ENCODE results near the gene ZP1. TPM values are rescaled to one million over a fixed set of nuclear protein-coding genes. Genes with fewer than 3 reads are reported as not detected.

ZP1 gene
- total RNA-seq, 2 experiments from 2014 or later: not detected

DNA sequence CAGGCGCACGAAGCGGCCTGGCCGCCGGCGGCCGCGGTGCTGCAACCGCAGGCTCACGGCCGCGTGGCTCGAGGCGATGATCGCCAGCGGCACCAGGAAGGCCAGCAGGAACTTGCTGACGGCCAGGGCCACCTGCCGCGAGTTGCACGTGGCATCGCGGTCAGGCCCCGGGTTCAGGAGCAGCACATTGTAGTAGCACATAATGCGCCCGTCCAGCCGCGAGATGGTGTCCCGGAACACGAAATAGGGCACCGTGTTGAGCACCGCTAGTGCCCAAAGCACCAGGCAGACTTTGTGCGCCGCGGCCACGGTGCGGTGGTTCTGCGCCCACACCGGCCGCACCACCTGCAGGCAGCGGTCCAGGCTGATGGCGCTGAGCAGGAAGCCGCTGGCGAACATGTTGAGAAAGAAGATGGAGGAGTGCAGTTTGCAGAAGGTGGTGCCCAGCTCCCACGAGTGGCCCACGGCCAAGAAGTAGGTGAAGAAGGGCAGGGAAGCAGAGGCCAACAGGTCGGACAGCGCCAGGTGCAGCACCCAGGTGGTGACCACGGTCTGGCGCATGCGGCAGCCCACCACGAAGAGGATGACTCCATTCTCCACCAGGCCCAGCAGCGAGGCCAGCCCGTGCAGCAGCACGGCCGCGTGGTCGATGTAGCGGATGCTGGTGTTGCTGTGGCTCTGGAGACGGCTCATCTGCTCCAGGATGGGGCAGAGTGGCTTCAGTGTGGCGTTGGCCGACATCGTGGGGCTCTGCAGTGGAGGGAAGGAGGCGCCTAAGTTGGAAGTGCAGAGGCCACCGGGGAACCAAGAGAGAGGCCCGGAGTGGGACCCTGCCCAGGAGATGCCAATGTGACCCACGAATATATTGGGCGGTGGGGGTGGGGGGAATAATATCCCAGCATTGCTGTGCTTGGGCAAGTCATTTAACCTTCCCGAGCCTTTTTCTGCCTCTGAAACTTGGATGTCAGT lies 14.1 kb upstream of the ZP1 start:
- Histone ChIP-seq H3K27ac (ENCODE audit: low read depth, low read length, poor library complexity, severe bottlenecking) (no peak overlapping the region), H4K20me1 (ENCODE audit: insufficient read depth, low read length) (no peaks in the 10 kb centered on the region), H3K4me1 (ENCODE audit: insufficient read depth, low read length, poor library complexity, severe bottlenecking) (peaks cover under 1% of the 10 kb centered on the region), H3K4me2 (ENCODE audit: low read length) (no peak overlapping the region), H3K36me3 (ENCODE audit: insufficient read depth, low read length) (peaks cover 53% of the 10 kb centered on the region), H3K4me3 (ENCODE audit: low read depth, low read length, poor library complexity, severe bottlenecking) (no peak overlapping the region), H3K79me2 (ENCODE audit: insufficient read depth, low read depth, low read length) (no peaks in the 10 kb centered on the region), H3K9me2 (ENCODE audit: insufficient read depth, low read length) (no peaks in the 10 kb centered on the region), H3K9me3 (ENCODE audit: low read length) (no peaks in the 10 kb centered on the region), H2AFZ (ENCODE audit: low read length) (no peak overlapping the region)
- TF ChIP-seq, protein P1, sequence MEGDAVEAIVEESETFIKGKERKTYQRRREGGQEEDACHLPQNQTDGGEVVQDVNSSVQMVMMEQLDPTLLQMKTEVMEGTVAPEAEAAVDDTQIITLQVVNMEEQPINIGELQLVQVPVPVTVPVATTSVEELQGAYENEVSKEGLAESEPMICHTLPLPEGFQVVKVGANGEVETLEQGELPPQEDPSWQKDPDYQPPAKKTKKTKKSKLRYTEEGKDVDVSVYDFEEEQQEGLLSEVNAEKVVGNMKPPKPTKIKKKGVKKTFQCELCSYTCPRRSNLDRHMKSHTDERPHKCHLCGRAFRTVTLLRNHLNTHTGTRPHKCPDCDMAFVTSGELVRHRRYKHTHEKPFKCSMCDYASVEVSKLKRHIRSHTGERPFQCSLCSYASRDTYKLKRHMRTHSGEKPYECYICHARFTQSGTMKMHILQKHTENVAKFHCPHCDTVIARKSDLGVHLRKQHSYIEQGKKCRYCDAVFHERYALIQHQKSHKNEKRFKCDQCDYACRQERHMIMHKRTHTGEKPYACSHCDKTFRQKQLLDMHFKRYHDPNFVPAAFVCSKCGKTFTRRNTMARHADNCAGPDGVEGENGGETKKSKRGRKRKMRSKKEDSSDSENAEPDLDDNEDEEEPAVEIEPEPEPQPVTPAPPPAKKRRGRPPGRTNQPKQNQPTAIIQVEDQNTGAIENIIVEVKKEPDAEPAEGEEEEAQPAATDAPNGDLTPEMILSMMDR (conservative IDR thresholded peaks at IDR 0.05; ENCODE audit: low read length): no peak
- TF ChIP-seq EZH2phosphoT487 (IDR thresholded peaks at IDR 0.05; ENCODE audit: borderline replicate concordance, low read depth, low read length): no peak
- CTCF ChIA-PET (ENCODE audit: unreplicated experiment): no interaction called here
- no TSS peak for BruUV-seq (replicated peaks)
- no peak for DNase-seq (ENCODE audit: low spot score)
- POLR2A ChIA-PET: no interaction called here
- intact Hi-C loops (cut with micrococcal nuclease; ENCODE audit: unreplicated experiment): no loop called here

DNA sequence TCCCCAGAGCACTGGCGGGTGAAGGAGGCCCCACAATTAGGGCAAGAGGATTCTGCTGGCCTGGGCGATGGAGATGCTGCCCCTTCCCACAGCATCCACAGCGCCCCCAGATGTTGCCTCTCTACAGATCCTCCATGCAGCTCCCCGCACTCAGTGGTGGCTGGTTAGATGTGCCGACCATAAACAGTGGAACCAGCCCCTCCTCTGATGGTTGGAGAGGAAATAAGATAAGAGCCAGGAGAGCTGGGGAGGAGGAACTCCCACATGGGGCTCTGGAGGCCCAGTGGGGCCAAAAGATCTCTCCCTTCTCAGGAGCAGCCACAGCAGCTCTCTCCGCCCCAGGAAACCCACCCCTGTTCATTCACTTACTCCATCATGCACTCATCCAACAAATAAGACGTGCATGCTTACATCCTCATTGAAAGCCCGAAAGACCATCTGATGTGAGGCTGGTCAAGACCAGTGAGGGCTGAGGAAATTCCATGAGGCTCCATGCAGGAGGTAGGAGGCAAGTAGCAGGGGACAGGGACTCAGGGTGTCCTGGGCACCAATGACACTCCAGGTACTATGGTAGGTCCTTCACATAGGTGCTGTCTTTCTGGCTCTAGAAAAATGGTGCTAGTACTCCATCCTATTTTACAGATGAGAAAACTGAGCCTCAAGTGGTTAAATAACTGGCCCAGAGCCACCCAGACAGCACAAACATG lies 13.0 kb upstream of the ZP1 start:
- Histone ChIP-seq H3K79me2 (ENCODE audit: insufficient read depth, low read depth, low read length) (no peaks in the 10 kb centered on the region), H3K9me3 (ENCODE audit: low read length) (no peaks in the 10 kb centered on the region), H2AFZ (ENCODE audit: low read length) (no peak overlapping the region), H3K36me3 (ENCODE audit: insufficient read depth, low read length) (peaks cover 42% of the 10 kb centered on the region), H3K4me3 (ENCODE audit: low read depth, low read length, poor library complexity, severe bottlenecking) (no peak overlapping the region), H4K20me1 (ENCODE audit: insufficient read depth, low read length) (no peaks in the 10 kb centered on the region), H3K4me1 (ENCODE audit: insufficient read depth, low read length, poor library complexity, severe bottlenecking) (peaks cover 10% of the 10 kb centered on the region), H3K4me2 (ENCODE audit: low read length) (no peak overlapping the region), H3K9me2 (ENCODE audit: insufficient read depth, low read length) (no peaks in the 10 kb centered on the region), H3K27ac (ENCODE audit: low read depth, low read length, poor library complexity, severe bottlenecking) (no peak overlapping the region)
- no TSS peak for BruUV-seq (replicated peaks)
- POLR2A ChIA-PET: no interaction called here
- TF ChIP-seq EZH2phosphoT487 (IDR thresholded peaks at IDR 0.05; ENCODE audit: borderline replicate concordance, low read depth, low read length): no peak
- TF ChIP-seq, protein P1 (conservative IDR thresholded peaks at IDR 0.05; ENCODE audit: low read length): no peak
- no peak for DNase-seq (ENCODE audit: low spot score)
- CTCF ChIA-PET (ENCODE audit: unreplicated experiment): no interaction called here
- intact Hi-C loops (cut with micrococcal nuclease; ENCODE audit: unreplicated experiment): no loop called here

Data from OCI-LY7 (cell line).